T-helper 17 cell (primary cell): ENCODE results near the gene STK33. TPM values are rescaled to one million over a fixed set of nuclear protein-coding genes. Genes with fewer than 3 reads are reported as not detected.

ENCODE experiments used
- ATAC-seq: fragments of 150-1000 bp; cut with Tn5 transposase; 2 replicates; pipeline ENCODE4 v1.10.0; 2021; ENCODE audit warnings: mild to moderate bottlenecking, moderate library complexity
- DNase-seq, 3 donors: peaks; one replicate each; pipeline versions ENCODE4 v3.0.0 to v3.0.0-alpha.2; 2020 to 2021
- H3K9me3 ChIP-seq: one replicate; pipeline ENCODE4 v1.7.0; 2013; ENCODE audit warnings: low read length, mild to moderate bottlenecking; ENCODE audit not compliant: control insufficient read depth, poor library complexity, severe bottlenecking
- H3K27ac Mint-ChIP-seq: one replicate; pipeline ENCODE4 v1.8.0; 2022; ENCODE audit warnings: mild to moderate bottlenecking, moderate library complexity, mixed read lengths
- H3K27me3 Mint-ChIP-seq: one replicate; pipeline ENCODE4 v1.8.0; 2022; ENCODE audit warnings: mixed read lengths
- H3K36me3 Mint-ChIP-seq: one replicate; pipeline ENCODE4 v1.8.0; 2022; ENCODE audit warnings: low read depth, mixed read lengths
- H3K4me1 Mint-ChIP-seq: one replicate; pipeline ENCODE4 v1.8.0; 2022; ENCODE audit warnings: mild to moderate bottlenecking, mixed read lengths
- H3K4me3 Mint-ChIP-seq: one replicate; pipeline ENCODE4 v1.8.0; 2022; ENCODE audit warnings: mild to moderate bottlenecking, moderate library complexity, mixed read lengths
- total RNA-seq, 4 donors: library from RNA in 2 of 4; stranded (reverse) in 2 of 4; gene quantifications; one replicate each; pipeline ENCODE4 v1.2.3 and lab custom pipeline; 2022 to 2026

STK33 gene
- total RNA-seq, 2 donors from 2014 or later: 0.55 to 0.62 TPM

DNA sequence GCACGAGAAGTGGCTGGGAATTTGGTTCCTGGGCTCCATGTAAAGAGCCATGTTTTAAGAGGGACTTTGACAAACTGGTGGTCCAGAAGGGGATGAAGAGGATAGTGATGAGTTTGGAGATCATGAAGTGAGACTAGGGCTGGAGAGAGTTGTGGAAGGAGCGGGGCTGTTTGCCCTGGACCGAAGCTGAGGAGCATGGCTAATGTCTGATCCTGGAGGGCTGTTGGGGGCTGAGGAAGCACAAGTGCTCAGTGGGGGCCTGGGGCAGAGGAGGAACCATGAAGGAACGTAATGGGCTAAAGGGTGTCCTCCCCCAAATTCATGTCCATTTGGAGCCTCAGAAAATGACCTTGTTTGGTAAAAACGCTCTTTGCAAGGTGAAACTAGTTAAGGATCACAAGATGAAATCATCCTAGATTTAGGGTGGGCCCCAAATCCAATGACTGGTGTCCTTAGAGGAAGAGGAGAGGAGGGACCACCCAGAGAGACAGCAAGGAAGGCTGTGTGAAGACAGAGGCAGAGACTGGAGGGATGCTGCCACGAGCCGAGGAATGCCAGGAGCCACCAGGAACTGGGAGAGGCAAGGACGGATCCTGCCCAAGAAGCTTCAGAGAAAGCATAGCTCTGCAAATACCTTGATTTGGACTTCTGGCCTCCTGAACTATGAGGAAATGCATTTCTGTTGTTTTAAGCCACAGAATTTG, 223.1 kb downstream of the STK33 start:
- no peaks in the 10 kb centered on the region for H3K4me1 Mint-ChIP-seq
- H3K36me3 Mint-ChIP-seq: no peaks in the 10 kb centered on the region
- H3K27ac Mint-ChIP-seq: no peak overlapping the region
- DNase-seq: no peak
- no peaks in the 10 kb centered on the region for H3K9me3 ChIP-seq
- H3K4me3 Mint-ChIP-seq: no peak overlapping the region
- H3K27me3 Mint-ChIP-seq: peaks cover 39% of the 10 kb centered on the region
- no peak for ATAC-seq

DNA sequence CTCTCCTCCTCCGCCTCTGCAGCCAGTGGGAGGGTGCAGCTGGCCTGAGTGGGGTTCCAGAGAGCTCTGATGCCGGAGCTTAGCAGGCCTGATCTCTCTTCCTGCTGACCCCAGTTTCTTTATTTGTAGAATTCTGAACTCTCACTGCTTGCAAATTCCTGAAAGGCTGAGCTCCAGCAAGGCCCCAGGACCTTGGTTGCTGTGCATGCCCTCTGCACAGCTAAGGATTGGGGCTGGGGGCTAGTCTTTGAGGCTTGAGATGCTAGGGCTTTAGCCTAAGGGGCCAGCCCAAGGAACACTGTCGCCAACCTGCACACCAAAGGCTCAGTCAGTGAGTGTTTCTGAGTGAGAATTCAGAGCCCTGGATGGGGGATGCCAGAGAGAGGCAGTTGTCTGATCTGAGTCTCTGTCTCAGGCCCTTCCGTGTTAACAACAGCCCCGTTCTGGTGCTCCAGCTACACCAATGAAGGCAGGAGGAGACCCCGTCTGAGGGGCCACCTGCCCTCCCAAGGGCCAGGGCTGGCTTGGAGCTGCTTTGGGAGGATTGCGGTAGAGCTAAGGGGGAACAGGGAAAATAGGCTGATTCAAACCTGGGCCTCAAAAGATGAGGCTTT, 224.3 kb downstream of the STK33 start:
- H3K27ac Mint-ChIP-seq: no peak overlapping the region

DNA sequence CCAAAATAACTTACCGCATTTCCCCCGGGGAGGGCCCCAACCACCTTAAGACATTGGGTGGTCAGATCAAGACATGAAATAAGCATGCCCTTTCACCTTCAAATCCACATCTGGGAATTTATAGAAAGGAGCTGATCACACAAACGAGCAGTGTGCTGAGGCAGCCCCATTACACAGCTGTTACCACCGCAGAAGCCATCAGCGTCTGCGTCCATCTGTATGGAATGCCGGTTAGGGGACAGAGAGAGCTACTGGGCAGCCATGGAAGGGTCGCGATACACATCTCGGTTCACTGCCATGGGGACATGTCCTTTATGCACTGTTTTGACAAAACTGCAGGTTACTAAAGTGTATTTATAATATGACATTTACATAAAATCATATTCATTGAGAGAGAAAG, 225.3 kb downstream of the STK33 start:
- DNase-seq (no peak), ATAC-seq (no peak)
- peaks cover 45% of the 10 kb centered on the region for H3K27me3 Mint-ChIP-seq
- no peaks in the 10 kb centered on the region for H3K9me3 ChIP-seq
- H3K4me1 Mint-ChIP-seq: no peaks in the 10 kb centered on the region
- no peaks in the 10 kb centered on the region for H3K36me3 Mint-ChIP-seq
- H3K4me3 Mint-ChIP-seq: no peak overlapping the region
- H3K27ac Mint-ChIP-seq: no peak overlapping the region

More for the DNA sequence above, 224.3 kb downstream of the STK33 start:
- H3K36me3 Mint-ChIP-seq: no peaks in the 10 kb centered on the region
- no peak overlapping the region for H3K4me3 Mint-ChIP-seq
- no peaks in the 10 kb centered on the region for H3K4me1 Mint-ChIP-seq
- ATAC-seq (no peak), DNase-seq (no peak)
- no peaks in the 10 kb centered on the region for H3K9me3 ChIP-seq
- H3K27me3 Mint-ChIP-seq: peaks cover 41% of the 10 kb centered on the region

DNA sequence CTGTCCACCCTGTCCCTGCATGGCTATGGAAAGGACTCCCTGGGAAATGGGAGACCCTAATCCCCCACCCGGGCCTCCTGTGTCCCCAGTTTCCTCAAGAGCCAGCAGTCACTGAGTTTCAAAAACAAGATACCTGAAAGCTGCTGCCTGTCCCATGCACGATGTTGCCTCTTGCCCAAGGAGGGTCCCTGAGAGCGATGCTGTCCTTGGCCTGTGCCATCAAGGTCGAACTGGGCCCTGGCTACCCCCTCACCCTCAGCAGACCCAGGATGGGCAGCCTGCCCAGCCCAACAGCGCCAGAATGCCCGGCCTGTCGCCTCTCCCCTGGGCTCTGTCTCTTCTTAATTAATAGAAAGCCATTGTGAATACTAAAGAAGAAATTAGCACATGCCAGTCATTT, 225.8 kb downstream of the STK33 start:
- no peak overlapping the region for H3K4me3 Mint-ChIP-seq

DNA sequence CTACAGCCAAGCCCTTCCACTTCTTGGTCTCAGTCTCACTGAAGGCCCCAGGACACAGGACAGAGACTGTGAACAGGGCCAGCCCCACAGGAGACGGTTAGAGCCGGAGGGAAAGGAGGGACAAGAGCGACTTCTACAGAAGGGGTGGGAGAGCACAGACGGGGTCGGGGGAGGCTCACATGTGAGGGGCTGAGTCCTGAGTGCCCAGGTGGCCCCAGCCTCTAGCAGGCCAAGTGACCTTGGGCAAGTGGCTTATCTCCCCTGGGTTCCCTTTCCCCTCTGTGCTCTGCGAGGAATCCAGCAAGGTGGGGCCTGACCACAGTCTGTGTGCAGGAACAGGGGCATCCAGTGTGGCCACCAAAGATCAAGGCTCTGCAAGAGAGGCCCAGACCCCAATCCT, 227.7 kb downstream of the STK33 start:
- ATAC-seq (no peak), DNase-seq (no peak)
- H3K27me3 Mint-ChIP-seq: peaks cover 50% of the 10 kb centered on the region
- no peak overlapping the region for H3K27ac Mint-ChIP-seq
- no peak overlapping the region for H3K4me3 Mint-ChIP-seq
- no peaks in the 10 kb centered on the region for H3K36me3 Mint-ChIP-seq
- H3K4me1 Mint-ChIP-seq: no peaks in the 10 kb centered on the region
- H3K9me3 ChIP-seq: no peaks in the 10 kb centered on the region

More for the DNA sequence above, 225.8 kb downstream of the STK33 start:
- H3K9me3 ChIP-seq: no peaks in the 10 kb centered on the region
- H3K27ac Mint-ChIP-seq: no peak overlapping the region
- DNase-seq (no peak), ATAC-seq (no peak)
- peaks cover 45% of the 10 kb centered on the region for H3K27me3 Mint-ChIP-seq
- H3K36me3 Mint-ChIP-seq: no peaks in the 10 kb centered on the region
- H3K4me1 Mint-ChIP-seq: no peaks in the 10 kb centered on the region

DNA sequence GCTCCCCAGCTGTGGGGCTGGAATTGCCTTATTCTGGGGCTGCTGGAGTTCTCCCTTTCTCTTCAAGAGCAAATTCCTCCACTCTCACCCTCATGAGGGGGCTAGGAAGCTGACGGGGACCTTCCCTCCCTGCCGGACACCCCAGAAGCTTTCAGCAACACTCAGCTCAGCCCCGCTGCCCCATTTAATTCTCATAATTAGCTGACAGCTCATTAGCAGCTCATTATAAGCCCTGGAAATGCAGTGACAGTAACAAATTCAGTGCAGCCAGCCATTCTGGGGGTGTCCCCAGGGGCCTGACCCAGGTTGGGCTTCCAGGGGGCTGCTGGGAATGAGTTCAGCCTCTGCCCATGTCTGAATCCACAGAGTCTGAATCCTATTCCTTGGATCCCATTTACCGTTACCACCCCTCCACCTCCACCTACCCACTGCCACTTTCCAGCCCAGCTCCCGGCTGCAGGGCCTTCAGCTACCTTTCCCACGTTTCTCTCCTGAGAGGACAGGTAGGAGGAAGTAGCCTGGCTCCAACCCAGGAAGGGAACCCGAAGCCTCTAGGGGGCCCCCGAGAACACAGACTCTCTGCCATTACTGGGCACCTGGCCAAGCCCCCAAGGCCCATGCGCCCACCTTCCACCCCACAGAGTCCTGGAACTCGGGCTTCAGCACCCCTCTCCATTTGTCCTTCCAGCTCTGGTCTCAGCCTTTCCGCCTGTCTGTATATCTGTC, 228.6 kb downstream of the STK33 start:
- Mint-ChIP-seq H3K36me3 (no peaks in the 10 kb centered on the region), H3K4me1 (no peaks in the 10 kb centered on the region), H3K4me3 (no peak overlapping the region), H3K27ac (no peak overlapping the region), H3K27me3 (peaks cover 41% of the 10 kb centered on the region)
- DNase-seq: no peak
- ATAC-seq: no peak
- H3K9me3 ChIP-seq: no peaks in the 10 kb centered on the region

DNA sequence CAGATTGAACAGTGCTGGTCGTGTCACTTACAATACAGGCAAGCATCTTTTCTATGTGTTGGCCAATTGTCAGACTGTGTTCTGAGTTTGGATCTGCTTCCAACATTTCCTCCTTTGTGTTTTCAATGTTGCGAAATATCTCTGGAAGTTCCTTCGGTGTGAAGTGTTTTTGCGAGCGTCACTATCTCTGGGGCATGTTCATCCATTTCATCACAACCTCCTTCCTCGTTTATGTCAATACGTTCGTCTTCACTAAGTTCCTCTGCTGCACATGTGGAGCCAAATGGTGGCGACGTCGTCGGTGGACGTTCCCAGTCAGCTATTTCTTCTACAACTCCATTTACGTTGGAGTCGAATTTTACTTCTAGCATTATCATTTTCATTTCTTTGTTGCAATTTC, 230.1 kb downstream of the STK33 start:
- ATAC-seq (no peak), DNase-seq (no peak)
- H3K36me3 Mint-ChIP-seq: no peaks in the 10 kb centered on the region

DNA sequence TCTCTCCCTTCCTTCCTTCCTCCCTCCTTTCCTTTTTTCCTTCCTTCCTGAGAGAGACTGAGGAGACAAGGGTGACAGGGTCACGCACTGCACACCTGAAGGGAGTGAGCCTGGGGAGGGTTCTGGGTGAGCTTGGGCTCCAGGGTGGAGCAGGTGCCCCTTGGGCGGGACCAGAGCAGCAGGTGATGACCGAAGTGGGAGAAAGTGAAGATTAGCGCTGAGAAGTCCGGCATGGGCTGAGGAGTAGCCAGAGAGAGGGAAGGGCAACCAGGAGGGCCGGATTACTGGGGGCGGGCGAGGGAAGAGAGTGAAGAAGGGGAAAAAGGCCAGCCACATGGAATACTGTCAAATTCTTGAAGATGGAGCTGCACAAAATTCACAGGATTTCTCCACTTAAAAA, 231.1 kb downstream of the STK33 start:
- H3K27me3 Mint-ChIP-seq: peaks cover 28% of the 10 kb centered on the region
- H3K9me3 ChIP-seq: no peaks in the 10 kb centered on the region
- no peaks in the 10 kb centered on the region for H3K4me1 Mint-ChIP-seq
- DNase-seq (no peak), ATAC-seq (no peak)
- H3K4me3 Mint-ChIP-seq: no peak overlapping the region
- H3K36me3 Mint-ChIP-seq: no peaks in the 10 kb centered on the region
- no peak overlapping the region for H3K27ac Mint-ChIP-seq

More for the DNA sequence above, 230.1 kb downstream of the STK33 start:
- peaks cover 39% of the 10 kb centered on the region for H3K27me3 Mint-ChIP-seq
- H3K27ac Mint-ChIP-seq: no peak overlapping the region
- H3K4me3 Mint-ChIP-seq: no peak overlapping the region
- no peaks in the 10 kb centered on the region for H3K4me1 Mint-ChIP-seq
- H3K9me3 ChIP-seq: no peaks in the 10 kb centered on the region

DNA sequence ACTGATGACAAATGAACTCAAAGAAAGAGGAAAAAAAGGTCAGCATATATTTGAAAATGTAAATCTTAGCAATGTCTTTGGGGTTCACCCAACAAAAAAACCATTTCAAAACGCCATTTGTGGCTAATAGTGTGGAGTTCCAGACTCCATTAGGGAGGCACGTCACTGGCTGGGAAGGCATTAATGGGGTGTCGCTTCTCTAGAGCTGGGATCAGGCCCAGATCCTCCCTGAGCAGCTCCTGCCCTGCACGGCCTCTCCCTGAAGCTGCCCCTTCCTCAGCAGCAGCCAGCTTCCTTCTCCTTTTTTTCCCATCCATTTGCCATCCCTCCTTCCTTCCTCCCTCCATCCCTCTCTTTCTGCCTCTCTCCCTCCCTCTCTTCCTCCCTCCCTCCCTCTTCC, 231.5 kb downstream of the STK33 start:
- H3K9me3 ChIP-seq: no peaks in the 10 kb centered on the region
- ATAC-seq (no peak), DNase-seq (no peak)
- no peak overlapping the region for H3K27ac Mint-ChIP-seq
- no peaks in the 10 kb centered on the region for H3K36me3 Mint-ChIP-seq
- H3K27me3 Mint-ChIP-seq: peaks cover 25% of the 10 kb centered on the region
- no peaks in the 10 kb centered on the region for H3K4me1 Mint-ChIP-seq
- H3K4me3 Mint-ChIP-seq: no peak overlapping the region

DNA sequence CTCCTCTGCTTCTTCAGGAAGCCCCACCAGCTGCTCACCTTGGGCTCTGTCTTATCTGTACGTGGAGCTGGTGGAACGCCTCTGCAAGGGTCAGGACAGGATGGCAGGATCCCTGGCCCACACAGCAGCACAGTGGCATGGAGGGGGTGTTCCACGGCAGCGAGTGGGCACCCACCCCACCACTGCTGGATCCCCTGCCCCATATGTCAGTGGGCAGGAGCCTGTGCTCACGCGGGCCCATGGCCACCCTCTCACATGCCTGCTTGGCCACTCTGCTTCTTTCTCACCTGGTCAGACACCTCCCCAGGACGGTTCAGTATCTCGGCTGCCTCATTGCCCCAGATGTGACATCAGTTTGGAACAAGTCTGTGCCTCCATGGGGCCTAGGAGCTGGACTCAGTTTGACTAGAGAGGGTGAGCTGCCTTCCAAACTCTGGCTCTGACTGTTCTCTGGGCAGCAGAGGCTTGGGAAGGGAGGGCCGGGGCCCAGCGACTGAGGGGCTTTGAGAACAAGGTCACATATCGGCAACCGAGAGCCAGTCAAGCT, 232.3 kb downstream of the STK33 start:
- no peaks in the 10 kb centered on the region for H3K9me3 ChIP-seq
- H3K36me3 Mint-ChIP-seq: no peaks in the 10 kb centered on the region
- no peak overlapping the region for H3K4me3 Mint-ChIP-seq
- DNase-seq (no peak), ATAC-seq (no peak)
- H3K4me1 Mint-ChIP-seq: no peaks in the 10 kb centered on the region
- H3K27me3 Mint-ChIP-seq: peaks cover 20% of the 10 kb centered on the region
- H3K27ac Mint-ChIP-seq: no peak overlapping the region

DNA sequence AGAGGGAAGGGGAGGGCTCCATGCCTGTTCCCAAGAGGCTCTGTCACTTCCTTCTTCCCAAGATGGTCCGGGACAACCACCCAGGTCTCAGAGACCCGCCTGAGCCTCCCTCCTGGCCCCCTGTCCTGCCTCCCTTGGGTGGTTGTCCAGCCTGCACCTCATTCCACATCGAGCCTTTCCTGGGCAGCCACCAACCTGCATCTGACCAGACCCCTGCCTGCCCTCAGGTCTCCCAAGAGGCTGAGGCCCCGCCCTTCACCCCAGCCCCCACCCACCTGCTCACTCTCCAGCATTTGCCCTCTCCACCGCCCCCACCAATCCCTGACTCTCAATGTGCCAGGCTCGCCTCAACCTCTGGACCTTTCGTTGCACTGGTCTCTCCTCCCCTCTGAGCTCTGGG, 232.8 kb downstream of the STK33 start:
- DNase-seq: no peak
- ATAC-seq: no peak
- Mint-ChIP-seq H3K27me3 (peaks cover 20% of the 10 kb centered on the region), H3K4me1 (no peaks in the 10 kb centered on the region), H3K27ac (no peak overlapping the region), H3K4me3 (no peak overlapping the region), H3K36me3 (no peaks in the 10 kb centered on the region)
- no peaks in the 10 kb centered on the region for H3K9me3 ChIP-seq

DNA sequence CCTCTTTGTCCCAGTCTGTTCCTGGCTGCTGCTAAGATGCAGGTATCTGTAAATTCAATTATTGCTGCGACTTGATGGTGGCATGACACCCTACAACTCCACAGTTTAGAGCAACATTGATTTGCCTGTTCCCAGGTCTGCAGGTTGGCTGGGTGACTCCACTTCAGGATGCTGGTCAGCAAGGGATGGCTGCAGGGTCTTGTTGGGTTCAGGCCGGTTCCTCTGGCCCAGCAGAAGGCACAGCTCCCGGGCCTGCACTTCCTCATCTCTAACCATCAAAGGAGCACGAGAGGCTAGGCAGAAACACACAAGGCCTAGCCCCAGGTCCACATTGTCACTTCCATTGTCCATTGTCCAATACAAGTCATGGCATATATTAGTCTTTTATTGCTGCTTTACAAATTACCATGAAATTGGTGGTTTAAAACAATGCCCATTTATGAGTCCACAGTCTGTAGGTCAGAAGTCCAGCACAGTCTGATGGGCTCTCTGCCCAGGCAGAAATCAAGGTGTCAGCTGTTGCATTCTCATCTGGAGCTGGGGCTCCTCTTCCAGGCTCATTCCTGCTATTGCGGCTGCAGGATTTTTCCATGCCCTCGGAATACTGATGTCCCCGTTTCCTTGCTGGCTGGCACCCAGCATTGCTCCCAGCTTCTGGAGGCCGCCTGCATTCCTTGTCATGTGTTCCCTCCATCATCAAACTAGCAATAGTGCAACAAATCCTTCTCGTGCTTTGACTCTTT, 233.8 kb downstream of the STK33 start:
- Mint-ChIP-seq H3K4me3 (no peak overlapping the region), H3K27me3 (peaks cover 18% of the 10 kb centered on the region), H3K27ac (no peak overlapping the region), H3K4me1 (no peaks in the 10 kb centered on the region), H3K36me3 (no peaks in the 10 kb centered on the region)
- no peak for DNase-seq
- H3K9me3 ChIP-seq: no peaks in the 10 kb centered on the region
- ATAC-seq: no peak

DNA sequence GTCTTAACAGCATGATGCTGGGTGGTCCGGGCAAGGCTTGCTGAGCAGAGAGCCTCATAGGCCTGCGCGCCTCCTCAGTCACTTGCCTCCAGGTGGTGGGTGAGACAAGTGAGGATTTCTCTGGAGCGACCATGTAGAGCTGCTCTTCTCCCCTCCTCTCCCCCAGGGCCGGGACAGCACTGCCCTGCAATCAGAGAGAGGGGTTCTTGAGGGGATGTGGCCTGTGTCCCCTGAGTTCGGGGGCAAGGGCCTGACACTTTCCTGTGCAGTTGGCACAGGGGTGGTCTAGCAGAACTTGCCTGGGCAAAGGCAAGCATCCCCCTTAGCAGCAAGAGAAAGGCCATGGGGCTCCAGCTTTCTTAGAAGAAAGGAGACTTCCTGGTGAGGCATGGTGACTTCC, 234.5 kb downstream of the STK33 start:
- Mint-ChIP-seq H3K27ac (no peak overlapping the region), H3K27me3 (peaks cover 24% of the 10 kb centered on the region), H3K36me3 (no peaks in the 10 kb centered on the region), H3K4me3 (no peak overlapping the region), H3K4me1 (peaks cover 3% of the 10 kb centered on the region)
- ATAC-seq (no peak), DNase-seq (no peak)
- no peaks in the 10 kb centered on the region for H3K9me3 ChIP-seq
